GM21619 (cell line): ENCODE measurements around the gene DUSP14.
"Not testable (repeated sequence)": the region's sequence is repeated elsewhere in the genome, so short reads cannot be mapped to it uniquely, and the experiment has no call there.

Experiments
- ATAC-seq: cut with Tn5 transposase; IDR thresholded peaks from one replicate; pipeline ENCODE4 v1.9.1; 2021; ENCODE audit not compliant: unreplicated experiment

DUSP14 gene, protein sequence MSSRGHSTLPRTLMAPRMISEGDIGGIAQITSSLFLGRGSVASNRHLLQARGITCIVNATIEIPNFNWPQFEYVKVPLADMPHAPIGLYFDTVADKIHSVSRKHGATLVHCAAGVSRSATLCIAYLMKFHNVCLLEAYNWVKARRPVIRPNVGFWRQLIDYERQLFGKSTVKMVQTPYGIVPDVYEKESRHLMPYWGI

GRCh38 chr17:37489197-37490001, at the start of gene DUSP14:
DUSP14 (plus strand) TSS chr17:37489891; CDS start chr17:37512273, 22,382 bp downstream.
- peak; percentile 51 for ATAC-seq

GRCh38 chr17:37440424-37440823, 49.3 kb upstream of the DUSP14 start:
- no peak for ATAC-seq

DNA sequence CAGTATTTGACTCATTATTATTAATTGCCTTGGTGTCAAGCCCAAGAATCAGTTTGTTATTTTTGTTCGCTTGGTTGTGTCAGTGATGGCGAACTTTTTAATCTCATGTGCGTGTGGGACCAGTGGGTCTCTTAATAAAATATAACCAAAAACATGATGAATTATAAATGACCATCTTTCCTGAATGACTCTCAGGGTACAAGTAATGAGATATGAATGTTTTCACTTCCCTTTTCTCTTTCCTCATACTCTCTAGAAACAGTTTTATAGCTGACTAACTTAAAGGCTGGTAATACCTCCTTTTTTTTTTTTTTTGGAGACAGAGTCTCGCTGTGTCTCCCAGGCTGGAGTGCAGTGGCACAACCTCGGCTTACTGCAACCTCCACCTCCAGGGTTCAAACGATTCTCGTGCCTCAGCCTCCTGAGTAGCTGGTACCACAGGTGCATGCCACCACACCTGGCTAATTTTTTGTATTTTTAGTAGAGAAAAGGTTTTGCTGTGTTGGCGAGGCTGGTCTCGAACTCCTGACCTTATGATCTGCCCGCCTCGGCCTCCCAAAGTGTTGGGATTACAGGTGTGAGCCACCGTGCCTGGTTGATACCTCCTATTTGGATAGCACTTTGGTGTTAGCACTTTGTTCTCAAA, 48.2 kb upstream of the DUSP14 start:
- not testable (repeated sequence) for ATAC-seq

DNA sequence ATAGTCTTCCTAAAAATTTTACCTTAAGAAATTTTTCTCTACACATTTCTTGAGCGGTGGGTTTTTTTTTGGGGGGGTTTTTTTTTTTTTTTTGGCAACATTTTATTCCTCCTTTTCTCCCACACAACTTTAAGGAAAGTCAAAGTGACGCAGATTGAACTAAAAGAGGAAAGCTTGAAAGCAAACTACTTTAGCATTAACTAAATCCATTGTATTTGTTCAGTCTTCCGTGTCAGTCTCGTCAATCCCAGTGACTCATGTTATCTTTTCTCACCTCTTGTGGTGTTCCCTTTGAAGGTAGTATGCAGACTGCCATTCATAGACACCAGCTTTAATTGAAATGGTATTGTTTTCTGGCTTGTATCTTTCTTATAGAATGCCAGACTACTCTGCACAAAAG, 43.7 kb upstream of the DUSP14 start:
- no peak for ATAC-seq

GRCh38 chr17:37447641-37448040, 42.0 kb upstream of the DUSP14 start:
- no peak for ATAC-seq

- no peak for ATAC-seq
Observed at GRCh38 chr17:37450112-37450511, 39.6 kb upstream of the DUSP14 start.

DNA sequence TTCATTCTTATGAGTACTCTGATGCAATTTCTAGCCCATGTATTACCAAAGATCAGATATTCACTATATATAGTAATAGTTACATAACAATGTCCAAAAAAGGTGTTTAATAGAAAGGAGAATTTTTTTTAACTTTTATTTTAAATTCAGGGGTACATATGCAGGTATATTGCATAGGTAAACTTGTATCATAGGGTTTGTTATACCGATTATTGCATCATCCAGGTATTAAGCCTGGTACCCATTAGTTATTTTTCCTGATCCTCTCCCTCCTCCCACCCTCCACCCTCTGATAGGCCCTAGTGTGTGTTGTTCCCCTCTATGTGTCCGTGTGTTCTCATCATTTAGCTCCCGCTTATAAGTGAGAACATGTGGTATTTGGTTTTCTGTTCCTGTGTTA, 31.9 kb upstream of the DUSP14 start:
- ATAC-seq = not testable (repeated sequence)

- ATAC-seq = no peak
Observed at GRCh38 chr17:37458805-37459204, 30.9 kb upstream of the DUSP14 start.

DNA sequence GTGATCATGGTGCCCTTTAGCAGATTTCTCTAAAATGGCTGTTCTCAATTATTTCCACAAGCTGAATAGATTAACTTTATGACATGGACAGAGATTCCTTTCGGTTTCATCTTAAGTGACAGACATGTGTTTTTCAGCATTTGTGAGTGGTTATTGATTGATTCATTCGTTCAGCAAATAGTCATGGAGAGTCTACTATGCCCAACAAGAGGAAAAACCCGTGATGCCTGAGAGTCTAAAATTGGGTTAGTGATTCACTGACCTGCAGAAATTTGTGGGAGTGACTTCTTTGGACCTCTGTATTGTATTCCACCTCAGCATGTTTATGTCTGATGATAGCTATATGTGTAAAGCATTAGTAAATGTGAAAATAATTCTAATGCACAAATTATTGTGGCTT, 28.0 kb upstream of the DUSP14 start:
- ATAC-seq = no peak

- no peak for ATAC-seq
Observed at GRCh38 chr17:37462492-37462891, 27.2 kb upstream of the DUSP14 start.

GRCh38 chr17:37463039-37463438, 26.7 kb upstream of the DUSP14 start:
- ATAC-seq = no peak

- ATAC-seq = no peak
Observed at GRCh38 chr17:37465069-37465616, 24.5 kb upstream of the DUSP14 start.

GRCh38 chr17:37466471-37466870, 23.2 kb upstream of the DUSP14 start:
- no peak for ATAC-seq

- no peak for ATAC-seq
Observed at GRCh38 chr17:37470181-37470580, 19.5 kb upstream of the DUSP14 start.

DNA sequence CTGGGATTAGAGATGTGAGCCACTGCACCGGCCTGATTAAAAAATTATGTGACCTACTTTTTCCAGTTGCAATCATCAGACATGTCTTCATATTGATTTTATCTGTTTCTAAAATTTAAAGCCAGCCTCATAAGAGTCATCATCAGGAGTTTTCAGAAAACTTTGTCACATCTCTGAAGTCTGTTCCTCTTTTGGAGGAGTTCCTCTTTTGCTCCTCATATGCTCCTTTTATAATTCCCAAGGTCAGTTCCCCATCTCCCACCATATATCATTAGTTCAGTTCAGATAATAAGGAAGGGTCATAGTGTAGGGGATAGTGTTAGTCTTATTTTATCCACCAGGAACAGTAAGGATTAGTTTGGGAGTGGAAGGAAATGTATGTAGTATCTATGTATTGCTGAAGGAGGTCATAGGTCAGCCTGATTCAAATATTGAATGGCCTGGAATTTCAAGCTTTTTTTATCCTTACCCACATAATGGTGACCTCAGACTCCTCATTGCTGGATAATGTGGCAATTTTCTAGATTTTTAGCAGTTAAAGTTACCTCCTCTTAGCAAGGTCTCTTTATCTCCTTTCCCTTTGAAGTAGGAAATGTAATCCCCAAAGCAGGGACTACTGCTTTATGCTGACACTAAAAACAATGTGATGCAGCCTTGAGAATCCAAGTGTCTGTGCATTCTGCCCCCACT, 13.8 kb upstream of the DUSP14 start:
- no peak for ATAC-seq

- no peak for ATAC-seq
Observed at GRCh38 chr17:37476431-37477120, 13.1 kb upstream of the DUSP14 start.

- no peak for ATAC-seq
Observed at GRCh38 chr17:37478187-37478586, 11.5 kb upstream of the DUSP14 start.

- no peak for ATAC-seq
Observed at GRCh38 chr17:37479025-37479424, 10.7 kb upstream of the DUSP14 start.

DNA sequence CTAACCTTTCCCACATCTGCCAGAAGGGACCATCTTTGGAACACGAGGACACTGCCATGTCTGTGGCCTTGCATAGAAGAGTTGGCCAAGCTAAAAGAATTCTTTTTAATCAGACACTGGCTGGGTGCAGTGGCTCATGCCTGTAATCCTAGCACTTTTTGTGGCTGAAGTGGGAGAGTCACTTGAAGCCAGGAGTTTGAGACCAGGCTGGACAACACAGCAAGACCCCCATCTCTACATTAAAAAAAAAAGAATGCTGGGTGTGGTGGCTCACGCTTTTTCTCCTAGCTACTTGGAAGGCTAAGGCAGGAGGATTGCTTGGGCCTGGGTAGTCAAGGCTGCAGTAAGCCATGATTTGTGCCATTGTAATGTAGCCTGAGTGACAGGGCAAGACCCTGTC, 9.3 kb upstream of the DUSP14 start:
- no peak for ATAC-seq

DNA sequence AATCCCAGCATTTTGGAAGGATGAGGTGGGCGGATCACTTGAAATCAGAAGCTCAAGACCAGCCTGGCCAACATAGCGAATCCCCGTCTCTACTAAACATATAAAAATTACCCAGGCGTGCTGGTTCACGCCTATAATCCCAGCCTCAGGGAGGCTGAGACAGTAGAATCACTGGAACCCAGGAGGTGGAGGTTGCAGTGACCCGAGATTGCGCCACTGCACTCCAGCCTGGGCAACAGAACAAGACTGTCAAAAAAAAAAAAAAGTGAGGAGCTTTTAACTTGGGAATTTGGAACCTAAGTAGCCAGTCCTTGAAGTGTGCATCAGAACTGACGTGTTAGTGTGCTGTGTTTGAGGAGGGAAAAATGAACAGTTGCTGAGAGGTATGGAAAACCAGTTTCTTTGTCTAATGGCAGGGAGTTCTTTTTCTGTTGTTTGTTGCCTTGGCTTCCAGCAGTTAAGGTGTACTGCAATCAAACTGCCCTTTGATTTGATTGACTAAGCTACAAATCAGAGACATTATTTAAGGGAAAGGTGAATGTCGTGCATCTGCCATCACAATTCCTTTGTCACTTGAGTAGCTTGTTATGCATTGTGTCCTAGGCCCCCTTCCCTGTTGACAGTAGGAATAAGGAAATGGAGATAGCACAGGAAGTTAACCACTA, 8.6 kb upstream of the DUSP14 start:
- no peak for ATAC-seq
